GM18951 (cell line): ENCODE results near the gene FTL.

Experiments
- POLR2A ChIP-seq: IDR thresholded peaks from 4 replicates; pipeline ENCODE4 v1.6.1; 2011; ENCODE audit warnings: mild to moderate bottlenecking; ENCODE audit not compliant: insufficient read length, insufficient read depth; ENCODE audit errors: extremely low read depth
- in situ Hi-C: fragments of 300-500 bp; cut with MboI; formaldehyde crosslinking; loops from one replicate; pipeline ENCODE4 v1.12.0; 2022; ENCODE audit warnings: low sequenced_read_pairs, mixed read lengths, inconsistent platforms; ENCODE audit not compliant: unreplicated experiment

The FTL gene

DNA sequence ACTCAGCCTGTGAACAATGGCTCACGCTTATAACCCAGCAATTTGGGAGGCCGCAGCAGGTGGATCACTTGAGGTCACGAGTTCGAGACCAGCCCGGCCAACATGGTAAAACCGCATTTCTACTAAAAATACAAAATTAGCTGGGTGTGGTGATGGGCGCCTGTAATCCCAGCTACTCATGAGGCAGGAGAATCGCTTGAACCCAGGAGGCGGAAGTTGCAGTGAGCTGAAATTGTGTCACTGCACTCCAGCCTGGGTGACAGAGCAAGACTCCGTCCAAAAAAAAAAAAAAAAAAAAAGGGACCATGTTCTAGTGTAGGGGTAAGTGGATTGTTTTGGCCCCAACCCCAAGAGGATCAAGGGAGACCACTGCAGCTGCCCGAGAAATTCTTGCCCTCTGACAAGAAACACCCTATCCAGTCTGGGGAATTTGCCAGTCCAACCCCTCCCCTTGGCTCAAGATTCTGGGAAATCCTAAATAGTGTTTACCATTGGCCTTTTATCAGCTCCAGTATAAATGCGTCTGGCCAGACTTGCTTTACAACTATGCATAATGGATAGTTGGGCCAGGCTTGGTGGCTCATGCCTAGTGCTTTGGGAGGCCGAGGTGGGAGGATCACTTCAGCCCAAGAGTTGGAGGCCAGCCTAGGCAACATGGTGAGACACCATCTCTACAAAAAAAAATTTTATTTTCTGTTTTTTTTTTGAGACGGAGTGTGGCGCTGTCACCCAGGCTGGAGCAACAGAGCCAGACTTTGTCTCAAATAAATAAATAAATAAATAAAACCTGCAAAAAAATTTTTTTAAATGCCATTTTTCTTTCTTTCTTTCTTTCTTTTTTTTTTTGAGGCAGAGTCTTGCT, 36.7 kb upstream of the FTL start:
- TF ChIP-seq POLR2A, result no peak
- in situ Hi-C loops, result no loop called here

DNA sequence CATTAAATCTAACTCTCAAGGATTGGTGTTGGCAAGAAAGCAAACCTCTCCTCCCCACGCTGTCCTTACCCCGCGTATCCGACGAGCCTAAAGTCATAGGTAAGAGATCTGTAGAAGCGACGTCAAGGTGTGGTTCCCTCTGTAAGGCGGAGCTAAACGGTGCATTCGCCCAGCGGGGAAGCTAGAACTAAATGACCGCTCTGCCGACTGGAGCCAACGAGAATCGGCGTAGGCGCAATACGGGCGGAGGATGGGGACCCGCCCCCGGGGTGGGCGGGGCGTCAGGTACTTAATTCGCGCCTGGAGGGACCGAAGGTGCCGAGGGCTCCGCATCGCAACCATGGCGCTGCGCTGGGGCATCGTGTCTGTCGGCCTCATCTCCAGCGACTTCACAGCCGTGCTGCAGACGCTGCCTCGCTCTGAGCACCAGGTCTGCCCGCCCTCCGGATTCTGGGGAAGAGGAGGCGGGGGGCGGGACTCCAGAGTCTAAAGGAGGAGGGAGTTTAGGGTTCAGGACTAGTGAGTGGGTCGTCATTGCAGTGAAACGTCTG, 31.7 kb upstream of the FTL start, which contains the start of gene DHDH:
DHDH (plus strand) TSS at position 318 of the 551 bp plus-strand sequence; CDS start at position 341, 23 bp downstream.
- no peak for TF ChIP-seq POLR2A
- in situ Hi-C loops, result no loop called here

GRCh38 chr19:48934837-48935236, 30.3 kb upstream of the FTL start:
- TF ChIP-seq POLR2A, result no peak

DNA sequence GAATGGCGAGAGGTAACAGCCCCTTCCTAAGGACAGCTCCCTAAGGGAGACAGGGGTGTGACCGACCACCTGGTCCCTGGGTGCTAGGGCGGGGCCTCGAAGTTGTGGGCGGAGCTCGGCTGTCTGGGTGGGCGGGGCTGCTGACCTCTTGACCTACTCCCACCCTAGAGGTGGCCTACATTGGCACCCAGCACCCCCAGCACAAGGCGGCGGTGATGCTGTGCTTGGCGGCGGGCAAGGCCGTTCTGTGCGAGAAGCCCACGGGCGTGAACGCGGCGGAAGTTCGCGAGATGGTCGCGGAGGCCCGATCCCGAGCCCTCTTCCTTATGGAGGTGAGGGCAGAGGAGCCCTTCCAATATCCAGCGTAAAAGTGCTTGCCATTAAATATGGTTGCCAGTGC, 29.2 kb upstream of the FTL start:
- TF ChIP-seq POLR2A, result no peak
- in situ Hi-C loops, result no loop called here

More at GRCh38 chr19:48934837-48935236, 30.3 kb upstream of the FTL start:
- in situ Hi-C loops, result no loop called here

DNA sequence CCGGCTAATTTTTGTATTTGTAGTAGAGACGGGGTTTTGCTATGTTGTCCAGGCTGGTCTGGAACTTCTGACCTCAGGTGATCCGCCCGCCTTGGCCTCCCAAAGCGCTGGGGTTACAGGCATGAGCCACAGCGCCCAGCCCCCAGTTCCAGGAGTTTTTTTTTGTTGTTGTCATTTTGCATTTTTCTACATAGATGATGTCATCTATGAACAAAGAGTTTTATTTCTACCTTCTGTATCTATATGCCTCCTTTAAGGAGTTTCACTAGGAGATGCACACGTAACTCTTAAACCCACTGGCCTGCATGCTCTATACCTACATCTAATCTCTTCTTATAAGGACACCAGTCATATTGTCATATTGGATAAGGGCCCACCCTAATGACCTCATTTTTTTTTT, 26.9 kb upstream of the FTL start:
- in situ Hi-C loops, result no loop called here
- TF ChIP-seq POLR2A, result no peak

DNA sequence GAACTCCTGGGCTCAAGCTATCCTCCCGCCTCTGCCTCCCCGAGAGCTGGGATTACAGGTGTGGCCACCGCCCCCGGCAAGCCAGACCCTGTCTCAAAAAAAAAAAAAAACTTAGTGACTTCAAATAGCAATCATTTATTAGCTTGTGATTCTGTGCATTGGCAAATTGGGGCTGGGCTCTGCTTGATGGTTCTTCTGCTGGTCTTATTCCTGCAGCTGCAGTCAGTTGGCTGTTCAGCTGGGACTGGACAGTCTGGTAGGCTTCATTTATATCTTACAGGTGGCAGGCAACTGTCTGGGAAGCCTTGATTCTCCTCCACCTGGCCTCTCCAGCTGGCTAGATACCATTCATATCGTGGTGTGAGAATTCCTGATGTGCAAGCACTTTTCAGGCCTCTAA, 24.2 kb upstream of the FTL start:
- in situ Hi-C loops, result no loop called here
- no peak for TF ChIP-seq POLR2A

GRCh38 chr19:48943081-48943480, 22.0 kb upstream of the FTL start:
- in situ Hi-C loops, result no loop called here
- no peak for TF ChIP-seq POLR2A

DNA sequence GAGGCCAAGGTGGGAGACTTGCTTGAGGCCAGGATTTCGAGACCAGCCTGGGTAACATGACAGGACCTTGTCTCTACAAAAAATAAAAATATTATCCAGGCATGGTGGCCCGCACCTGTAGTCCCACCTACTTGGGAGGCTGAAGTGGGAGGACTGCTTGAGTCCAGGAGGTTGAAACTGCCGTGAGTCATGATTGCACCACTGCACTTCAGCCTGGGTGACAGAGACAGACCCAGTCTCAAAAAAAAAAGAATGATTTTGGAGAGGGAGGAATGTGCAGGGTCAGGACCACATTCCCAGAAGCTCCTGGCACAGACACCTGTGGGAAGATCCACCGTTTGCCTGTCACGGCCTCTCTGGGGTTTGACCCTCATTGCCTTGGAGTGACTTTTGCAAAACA, 19.7 kb upstream of the FTL start:
- no peak for TF ChIP-seq POLR2A
- in situ Hi-C loops, result no loop called here

DNA sequence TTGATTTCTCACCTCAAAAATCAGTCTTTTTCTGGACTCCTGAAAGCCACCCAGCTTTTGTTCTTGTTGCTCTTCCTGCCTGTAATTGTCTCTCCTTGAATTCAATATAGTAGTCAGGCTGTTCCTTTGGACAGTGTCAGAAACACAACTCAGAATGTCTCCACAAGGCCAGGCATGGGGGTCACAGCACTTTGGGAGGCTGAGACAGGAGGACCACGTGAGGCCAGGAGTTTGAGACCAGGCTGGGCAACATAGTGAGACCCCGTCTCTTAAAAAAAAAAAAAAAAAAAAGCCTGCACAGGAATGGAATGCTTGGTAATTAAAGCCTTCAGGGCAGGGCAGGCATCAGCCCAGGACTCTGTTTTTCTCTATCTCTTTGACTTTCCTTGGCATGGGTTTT, 19.3 kb upstream of the FTL start:
- in situ Hi-C loops, result no loop called here
- no peak for TF ChIP-seq POLR2A

GRCh38 chr19:48946463-48947257, 18.4 kb upstream of the FTL start:
- in situ Hi-C loops, result no loop called here
- TF ChIP-seq POLR2A, result no peak

- TF ChIP-seq POLR2A, result no peak
- in situ Hi-C loops, result no loop called here
Measured at GRCh38 chr19:48947258-48947542, 17.9 kb upstream of the FTL start.

GRCh38 chr19:48950159-48950558, 14.9 kb upstream of the FTL start:
- in situ Hi-C loops, result no loop called here
- no peak for TF ChIP-seq POLR2A

DNA sequence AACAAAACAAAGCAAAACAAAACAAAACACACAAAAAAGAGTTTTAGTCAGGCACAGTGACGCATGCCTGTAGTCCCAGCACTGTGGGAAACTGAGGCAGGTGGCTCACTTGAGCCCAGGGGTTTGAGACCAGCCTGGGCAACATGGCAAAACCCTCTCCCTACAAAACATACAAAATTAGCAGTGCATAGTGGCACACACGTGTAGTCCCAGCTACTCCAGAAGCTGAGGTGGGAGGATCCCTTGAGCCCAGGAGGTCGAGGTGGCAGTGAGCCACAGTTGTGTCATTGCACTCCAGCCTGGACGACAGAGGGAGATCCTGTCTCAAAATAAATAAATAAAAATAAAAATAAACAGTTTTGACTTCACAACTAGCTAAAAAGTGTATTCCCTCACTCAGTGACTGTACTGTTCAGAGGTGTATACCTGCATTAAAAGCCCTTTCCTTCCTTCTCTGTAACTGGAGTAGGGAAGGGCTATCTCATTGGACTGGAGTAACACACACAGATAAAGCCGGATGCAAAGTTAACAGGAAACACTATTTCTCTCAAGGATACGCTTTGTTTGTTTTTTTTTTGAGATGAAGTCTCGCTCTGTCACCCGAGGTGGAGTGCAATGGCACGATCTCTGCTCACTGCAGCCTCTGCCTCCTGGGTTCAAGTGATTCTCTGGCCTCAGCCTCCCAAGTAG, 14.1 kb upstream of the FTL start:
- TF ChIP-seq POLR2A, result no peak

More for the DNA sequence above, 14.1 kb upstream of the FTL start:
- in situ Hi-C loops, result no loop called here
